GM19240 (cell line): Measurements from ENCODE around the gene BPIFB3.

Experiments used
- DNase-seq: peaks from one replicate; pipeline ENCODE4 v3.0.0; 2011; ENCODE audit warnings: low spot score; ENCODE audit not compliant: insufficient read length

BPIFB3 gene

GRCh38 chr20:33053291-33054106 lies at the start of gene BPIFB3:
Gene BPIFB3 (plus strand): TSS chr20:33053903. CDS start chr20:33055436, 1,533 bp downstream.
- no peak for DNase-seq

- DNase-seq, result no peak
Observed at GRCh38 chr20:33004141-33004751, 49.5 kb upstream of the BPIFB3 start, which contains the start of gene SUN5. Gene SUN5 (minus strand): TSS chr20:33004433. CDS start chr20:33004340, 93 bp downstream.

- no peak for DNase-seq
Observed at GRCh38 chr20:33005132-33005566, 48.6 kb upstream of the BPIFB3 start.

GRCh38 chr20:33005908-33006775 lies 47.6 kb upstream of the BPIFB3 start:
- no peak for DNase-seq

GRCh38 chr20:33006776-33007375 lies 46.8 kb upstream of the BPIFB3 start:
- DNase-seq, result no peak

- no peak for DNase-seq
Observed at GRCh38 chr20:33007376-33008335, 46.0 kb upstream of the BPIFB3 start, which contains the start of gene BPIFB2. Gene BPIFB2 (plus strand): TSS chr20:33007704. CDS start chr20:33008575, 871 bp downstream.

GRCh38 chr20:33008336-33009213 lies 45.1 kb upstream of the BPIFB3 start:
- no peak for DNase-seq

GRCh38 chr20:33009214-33010132 lies 44.2 kb upstream of the BPIFB3 start:
- no peak for DNase-seq

GRCh38 chr20:33010133-33010504 lies 43.6 kb upstream of the BPIFB3 start:
- no peak for DNase-seq

GRCh38 chr20:33010674-33011449 lies 42.8 kb upstream of the BPIFB3 start:
- DNase-seq, result no peak

- no peak for DNase-seq
Observed at GRCh38 chr20:33012327-33013189, 41.1 kb upstream of the BPIFB3 start.

GRCh38 chr20:33013701-33014326 lies 39.9 kb upstream of the BPIFB3 start:
- no peak for DNase-seq

GRCh38 chr20:33014336-33015113 lies 39.2 kb upstream of the BPIFB3 start:
- DNase-seq, result no peak

GRCh38 chr20:33015114-33015484 lies 38.6 kb upstream of the BPIFB3 start:
- no peak for DNase-seq
